T-cell (primary cell): Measurements from ENCODE around the gene CILP. TPM values are rescaled to one million over a fixed set of nuclear protein-coding genes. Genes with fewer than 3 reads are reported as not detected.

Experiments used
- ATAC-seq, 4 experiments: fragments of 200-7000 bp in 3 of 4; fragments of 150-1000 bp in 1 of 4; cut with Tn5 transposase; replicated peaks in 1 of 4; 1 replicate in 3 of 4; 2 replicates in 1 of 4; pipeline ENCODE4 v1.10.0; 2021; ENCODE audit warnings: moderate library complexity in 3 of 4, mild to moderate bottlenecking in 2 of 4, moderate number of reproducible peaks in 1 of 4
- CTCF ChIA-PET, 2 donors: fragments of 300-600 bp; sonication (Branson Sonifier 250); formaldehyde crosslinking; loops; one replicate each; lab custom pipeline; 2022; ENCODE audit warnings: antibody characterized with exemption in 2 of 2; lab: Charles Lee
- POLR2A ChIA-PET, 2 donors: fragments of 300-600 bp; sonication (Branson Sonifier 250); formaldehyde crosslinking; loops; one replicate each; lab custom pipeline; 2022; ENCODE audit warnings: antibody characterized with exemption in 2 of 2; lab: Charles Lee
- DNase-seq, 35 experiments: peaks; one replicate each; pipeline versions ENCODE4 v3.0.0 to v3.0.0-alpha.2; 2013 to 2023
- H3K27ac ChIP-seq: one replicate; pipeline ENCODE4 v1.5.1; 2013; ENCODE audit warnings: low read length
- H3K27me3 ChIP-seq, 2 experiments: replicated peaks in 1 of 2; 1 replicate in 1 of 2; 2 replicates in 1 of 2; pipeline versions ENCODE4 v1.6.1 to v1.7.0; 2013; ENCODE audit warnings: low read length in 1 of 2, mixed read lengths in 1 of 2; ENCODE audit not compliant: control insufficient read depth in 2 of 2, insufficient read depth in 2 of 2; ENCODE audit errors: extremely low read depth in 1 of 2
- H3K36me3 ChIP-seq, 2 donors: 1 replicate in 1 of 2; 2 replicates in 1 of 2; pipeline versions ENCODE4 v1.6.1 to v1.7.0; 2013; ENCODE audit warnings: low read length in 1 of 2; ENCODE audit not compliant: control insufficient read depth in 2 of 2, insufficient read depth in 1 of 2; ENCODE audit errors: extremely low read depth in 1 of 2
- H3K4me1 ChIP-seq, 2 experiments: 1 replicate in 1 of 2; 2 replicates in 1 of 2; pipeline versions ENCODE4 v1.6.1 to v1.7.0; 2013; ENCODE audit warnings: low read length in 2 of 2, mixed read lengths in 1 of 2; ENCODE audit not compliant: insufficient read depth in 2 of 2, control insufficient read depth in 1 of 2; ENCODE audit errors: extremely low read depth in 1 of 2
- H3K4me3 ChIP-seq, 2 donors: 1 replicate in 1 of 2; 2 replicates in 1 of 2; pipeline versions ENCODE4 v1.5.1 to v1.7.0; 2013; ENCODE audit warnings: mild to moderate bottlenecking in 2 of 2, low read length in 1 of 2, moderate library complexity in 1 of 2; ENCODE audit not compliant: control insufficient read depth in 1 of 2; ENCODE audit errors: extremely low read depth in 1 of 2
- H3K9me3 ChIP-seq: 2 replicates; pipeline ENCODE4 v1.7.0; 2013
- H3K27ac Mint-ChIP-seq, 2 donors: one replicate each; pipeline ENCODE4 v1.8.0; 2020 to 2021; ENCODE audit warnings: mild to moderate bottlenecking in 2 of 2, mixed read lengths in 2 of 2
- H3K27me3 Mint-ChIP-seq, 2 donors: one replicate each; pipeline ENCODE4 v1.8.0; 2021 to 2022; ENCODE audit warnings: mixed read lengths in 2 of 2
- H3K36me3 Mint-ChIP-seq: one replicate; pipeline ENCODE4 v1.8.0; 2021; ENCODE audit warnings: mixed read lengths
- H3K4me1 Mint-ChIP-seq, 3 donors: one replicate each; pipeline ENCODE4 v1.8.0; 2020 to 2022; ENCODE audit warnings: mixed read lengths in 3 of 3, mild to moderate bottlenecking in 1 of 3
- H3K4me3 Mint-ChIP-seq, 3 donors: one replicate each; pipeline ENCODE4 v1.8.0; 2020 to 2022; ENCODE audit warnings: mild to moderate bottlenecking in 3 of 3, mixed read lengths in 3 of 3, moderate library complexity in 3 of 3
- H3K9me3 Mint-ChIP-seq, 3 donors: one replicate each; pipeline ENCODE4 v1.8.0; 2020 to 2022; ENCODE audit warnings: mixed read lengths in 3 of 3
- WGBS: methylation state at CpG from one replicate; pipeline ENCODE4 v1.1.5; 2013; ENCODE audit warnings: missing lambda C conversion rate; ENCODE audit not compliant: insufficient coverage; 5-methylcytosine and 5-hydroxymethylcytosine counted together
- total RNA-seq, 35 experiments: library from RNA in 6 of 35; stranded (reverse) in 6 of 35; fragments of 120-200 nt in 1 of 35; gene quantifications; one replicate each; pipeline versions ENCODE4 v1.2.1 to v1.2.4 and lab custom pipeline; 2013 to 2026

Gene CILP
- total RNA-seq, 5 donors from 2014 or later (not counting 1 experiment from before 2014, with no cell fraction given), result 0.16 to 0.67 (median 0.36) TPM

GRCh38 chr15:65156692-65157091, 54.6 kb downstream of the CILP start:
- no peak for ATAC-seq
- WGBS, result no CpG with 5 or more reads among the region's 5 CpGs

GRCh38 chr15:65154720-65155119, 56.6 kb downstream of the CILP start:
- H3K27ac ChIP-seq, result no peak overlapping the region
- Mint-ChIP-seq H3K36me3 (peaks cover 43% of the 10 kb centered on the region), H3K4me1 (no peaks in the 10 kb centered on the region), H3K27me3 (no peaks in the 10 kb centered on the region), H3K27ac (no peak overlapping the region), H3K9me3 (no peaks in the 10 kb centered on the region), H3K4me3 (no peak overlapping the region)
- DNase-seq (no peak), ATAC-seq (no peak)
- CTCF ChIA-PET, result no interaction called here
- 100% methylated on average over 2 of the region's 6 CpGs for WGBS
- no peaks in the 10 kb centered on the region for H3K27me3 ChIP-seq
- no peak overlapping the region for H3K4me3 ChIP-seq
- H3K36me3 ChIP-seq, result peaks cover 0 to 86% of the 10 kb centered on the region in 2 donors
- H3K9me3 ChIP-seq, result no peaks in the 10 kb centered on the region
- POLR2A ChIA-PET, result interaction anchor here in 1 of 2 donors (0.6 kb wide), 1 partner anchor 130 kb away, joined by 7 read pairs; no protein-coding TSS in a partner anchor
- H3K4me1 ChIP-seq, result no peaks in the 10 kb centered on the region

More at GRCh38 chr15:65156692-65157091, 54.6 kb downstream of the CILP start:
- H3K9me3 Mint-ChIP-seq, result no peaks in the 10 kb centered on the region
- H3K4me1 Mint-ChIP-seq, result peaks cover 3 to 6% (median 5%) of the 10 kb centered on the region in 3 donors
- H3K9me3 ChIP-seq, result no peaks in the 10 kb centered on the region
- H3K4me3 Mint-ChIP-seq, result no peak overlapping the region
- no peaks in the 10 kb centered on the region for H3K27me3 ChIP-seq
- H3K27ac Mint-ChIP-seq, result no peak overlapping the region
- H3K27me3 Mint-ChIP-seq, result no peaks in the 10 kb centered on the region
- no peak for DNase-seq
- H3K4me3 ChIP-seq, result no peak overlapping the region
- H3K36me3 Mint-ChIP-seq, result peaks cover 39% of the 10 kb centered on the region
- CTCF ChIA-PET, result no interaction called here
- peaks cover 0 to 69% of the 10 kb centered on the region in 2 donors for H3K36me3 ChIP-seq
- POLR2A ChIA-PET, result no interaction called here
- H3K4me1 ChIP-seq, result no peaks in the 10 kb centered on the region
- H3K27ac ChIP-seq, result no peak overlapping the region

GRCh38 chr15:65147902-65148301, 63.4 kb downstream of the CILP start:
- peaks cover 17% of the 10 kb centered on the region for H3K36me3 Mint-ChIP-seq
- H3K4me3 Mint-ChIP-seq, result no peak overlapping the region
- ChIA-PET CTCF (no interaction called here), POLR2A (interaction anchor here in 1 of 2 donors (1.5 kb wide), 1 partner anchor 14 kb away, joined by 4 read pairs; no protein-coding TSS in a partner anchor)
- H3K36me3 ChIP-seq, result peaks cover 0 to 40% of the 10 kb centered on the region in 2 donors
- H3K4me1 Mint-ChIP-seq, result no peaks in the 10 kb centered on the region
- no peaks in the 10 kb centered on the region for H3K27me3 Mint-ChIP-seq
- no peaks in the 10 kb centered on the region for H3K9me3 ChIP-seq
- no peaks in the 10 kb centered on the region for H3K27me3 ChIP-seq
- H3K9me3 Mint-ChIP-seq, result no peaks in the 10 kb centered on the region
- no peaks in the 10 kb centered on the region for H3K4me1 ChIP-seq
- ATAC-seq, result no peak
- H3K4me3 ChIP-seq, result no peak overlapping the region
- WGBS, result 100% methylated on average over 1 of the region's 3 CpGs
- no peak for DNase-seq
- H3K27ac Mint-ChIP-seq, result no peak overlapping the region
- no peak overlapping the region for H3K27ac ChIP-seq

GRCh38 chr15:65146438-65146837, 64.8 kb downstream of the CILP start:
- no peaks in the 10 kb centered on the region for H3K9me3 ChIP-seq
- no peak overlapping the region for H3K27ac ChIP-seq
- Mint-ChIP-seq H3K4me1 (no peaks in the 10 kb centered on the region), H3K36me3 (peaks cover 11% of the 10 kb centered on the region), H3K9me3 (no peaks in the 10 kb centered on the region), H3K27me3 (no peaks in the 10 kb centered on the region), H3K4me3 (no peak overlapping the region), H3K27ac (no peak overlapping the region)
- peaks cover 0 to 29% of the 10 kb centered on the region in 2 donors for H3K36me3 ChIP-seq
- 100% methylated on average over 1 of the region's 4 CpGs for WGBS
- ATAC-seq (no peak), DNase-seq (no peak)
- H3K4me1 ChIP-seq, result no peaks in the 10 kb centered on the region
- no peak overlapping the region for H3K4me3 ChIP-seq
- CTCF ChIA-PET, result no interaction called here
- POLR2A ChIA-PET, result no interaction called here
- H3K27me3 ChIP-seq, result no peaks in the 10 kb centered on the region

Other genes with a start within 250 kb of the CILP start
- 10 to 100 TPM; 40.1 to 58.4 (median 49.0) TPM for gene SPG21, start 221.6 kb downstream of the CILP start, total RNA-seq
- gene MTFMT, start 181.8 kb downstream of the CILP start, total RNA-seq, result 10 to 100 TPM; 10.3 to 22.0 (median 19.2) TPM
- not detected for gene SLC51B, start 166.1 kb downstream of the CILP start, total RNA-seq
- under 1 TPM in 2 of 5 donors, not detected in 3; 0.09 to 0.18 TPM for gene RASL12, start 143.5 kb downstream of the CILP start, total RNA-seq
- not detected for gene KBTBD13, start 134.7 kb downstream of the CILP start, total RNA-seq
- 10 to 100 TPM; 12.5 to 15.1 (median 13.2) TPM for gene UBAP1L, start 96.3 kb downstream of the CILP start, total RNA-seq
- gene PDCD7, start 77.7 kb downstream of the CILP start, total RNA-seq, result 10 to 100 TPM; 33.2 to 43.6 (median 36.7) TPM
- gene CLPX, start 26.1 kb downstream of the CILP start, total RNA-seq, result 10 to 100 TPM; 32.6 to 54.4 (median 51.1) TPM
- gene PARP16, start 75.4 kb upstream of the CILP start, total RNA-seq, result 10 to 100 TPM; 16.2 to 23.3 (median 18.5) TPM
- not detected for gene RNU5A-1, start 84.6 kb upstream of the CILP start, total RNA-seq
- 10 to 100 TPM in 3 of 5 donors, not detected in 2; 27.0 to 34.4 (median 32.6) TPM for gene RNU5B-1, start 93.2 kb upstream of the CILP start, total RNA-seq
- under 1 TPM in 1 of 5 donors, not detected in 4; 0.06 TPM for gene IGDCC3, start 166.5 kb upstream of the CILP start, total RNA-seq
- under 1 TPM in 4 of 5 donors, not detected in 1; 0.13 to 0.32 (median 0.15) TPM for gene IGDCC4, start 211.5 kb upstream of the CILP start, total RNA-seq